Caco-2 (cell line): ENCODE data around the gene SRGAP3. TPM values are rescaled to one million over a fixed set of nuclear protein-coding genes. Genes with fewer than 3 reads are reported as not detected.
A peak's percentile ranks its signal among the peaks of the same experiment; 100 is the strongest.

Experiments
- BruUV-seq: library from RNA; stranded (reverse); fragments of 400-500 nt; replicated peaks from 2 replicates; lab custom pipeline; 2021; lab: Mats Ljungman, UMichigan
- CTCF ChIA-PET: fragments of 300-600 bp; sonication (Branson Sonifier 250); formaldehyde crosslinking; loops from one replicate; lab custom pipeline; 2022; ENCODE audit warnings: antibody characterized with exemption; lab: Charles Lee
- POLR2A ChIA-PET: fragments of 300-600 bp; sonication (Branson Sonifier 250); formaldehyde crosslinking; loops from one replicate; lab custom pipeline; 2022; ENCODE audit warnings: antibody characterized with exemption; lab: Charles Lee
- DNase-seq, 2 experiments: peaks; one replicate each; pipeline versions ENCODE4 v3.0.0 to v3.0.0-alpha.2; 2020 to 2022
- H3K27me3 ChIP-seq: replicated peaks from 2 replicates; pipeline ENCODE4 v1.6.0; 2011; ENCODE audit warnings: low read length; ENCODE audit not compliant: control insufficient read depth, insufficient read depth
- H3K36me3 ChIP-seq: 2 replicates; pipeline ENCODE4 v1.5.1; 2011; ENCODE audit warnings: low read length; ENCODE audit not compliant: control insufficient read depth, insufficient read depth
- H3K4me1 ChIP-seq: fragments of 250-450 bp; sonication (Bioruptor Pico); 2 replicates; pipeline ENCODE4 v1.5.1; 2020; ENCODE audit warnings: mild to moderate bottlenecking
- H3K4me3 ChIP-seq: 2 replicates; pipeline ENCODE4 v1.5.1; 2011; ENCODE audit warnings: low read depth, mild to moderate bottlenecking, control low read depth, low read length
- H3K9me3 ChIP-seq: fragments of 250-450 bp; sonication (Bioruptor Pico); 2 replicates; pipeline ENCODE4 v1.5.1; 2020; ENCODE audit warnings: mild to moderate bottlenecking, moderate library complexity
- H3K27ac Mint-ChIP-seq: one replicate; pipeline ENCODE4 v1.8.0; 2022; ENCODE audit warnings: mixed read lengths; ENCODE audit not compliant: unreplicated experiment
- H3K27me3 Mint-ChIP-seq: one replicate; pipeline ENCODE4 v1.8.0; 2022; ENCODE audit warnings: mixed read lengths; ENCODE audit not compliant: insufficient read depth, unreplicated experiment
- H3K36me3 Mint-ChIP-seq: one replicate; pipeline ENCODE4 v1.8.0; 2022; ENCODE audit warnings: mild to moderate bottlenecking, mixed read lengths; ENCODE audit not compliant: insufficient read depth, unreplicated experiment
- H3K4me1 Mint-ChIP-seq: one replicate; pipeline ENCODE4 v1.8.0; 2022; ENCODE audit warnings: low read depth, mixed read lengths; ENCODE audit not compliant: unreplicated experiment
- H3K4me3 Mint-ChIP-seq: one replicate; pipeline ENCODE4 v1.8.0; 2022; ENCODE audit warnings: mild to moderate bottlenecking, moderate library complexity, mixed read lengths; ENCODE audit not compliant: unreplicated experiment
- H3K9me3 Mint-ChIP-seq: one replicate; pipeline ENCODE4 v1.8.0; 2022; ENCODE audit warnings: mixed read lengths; ENCODE audit not compliant: unreplicated experiment
- CTCF ChIP-seq, 2 experiments: fragments of 200-600 bp in 1 of 2; IDR thresholded peaks; 1 replicate in 1 of 2; 2 replicates in 1 of 2; pipeline versions ENCODE4 v1.5.1 to v1.8.0; 2011 to 2022; ENCODE audit warnings: antibody characterized with exemption in 1 of 2, control low read depth in 1 of 2, inconsistent platforms in 1 of 2, low read depth in 1 of 2, low read length in 1 of 2, mild to moderate bottlenecking in 1 of 2, moderate library complexity in 1 of 2; ENCODE audit not compliant: insufficient read depth in 1 of 2, severe bottlenecking in 1 of 2, unreplicated experiment in 1 of 2
- intact Hi-C: fragments of 100-400 bp; cut with micrococcal nuclease; formaldehyde crosslinking; loops from one replicate; pipeline ENCODE4 v1.10.0; 2022; ENCODE audit not compliant: unreplicated experiment
- total RNA-seq: library from RNA; stranded (reverse); gene quantifications from 2 replicates; pipeline ENCODE4 v1.2.3, GENCODE V29; 2022

Gene SRGAP3
- total RNA-seq, 1 experiment from 2014 or later: 1.3 TPM

- no peak for TF ChIP-seq CTCF (IDR thresholded peaks at IDR 0.05; ENCODE audit: insufficient read depth in 1 of 2, low read depth in 1 of 2, low read length in 1 of 2, severe bottlenecking in 1 of 2, unreplicated experiment in 1 of 2)
- no peaks in the 10 kb centered on the region for H3K27me3 ChIP-seq
- H3K4me1 ChIP-seq: peaks cover 30% of the 10 kb centered on the region
- Mint-ChIP-seq H3K36me3 (peaks cover 10% of the 10 kb centered on the region), H3K9me3 (no peaks in the 10 kb centered on the region), H3K27ac (no peak overlapping the region), H3K4me3 (no peak overlapping the region), H3K4me1 (peaks cover 33% of the 10 kb centered on the region), H3K27me3 (no peaks in the 10 kb centered on the region)
- POLR2A ChIA-PET: no interaction called here
- no TSS peak for BruUV-seq
- DNase-seq: no peak
- H3K36me3 ChIP-seq: no peaks in the 10 kb centered on the region
- intact Hi-C loops: no loop called here
- CTCF ChIA-PET: interaction anchor here (0.6 kb wide), 2 partner anchors 22 to 169 kb away, joined by 4 to 5 read pairs; no protein-coding TSS in a partner anchor
- no peaks in the 10 kb centered on the region for H3K9me3 ChIP-seq
- no peak overlapping the region for H3K4me3 ChIP-seq
Measured at GRCh38 chr3:8966150-8966819, 283.2 kb downstream of the SRGAP3 start.

GRCh38 chr3:8964436-8965370, 284.7 kb downstream of the SRGAP3 start:
- Histone ChIP-seq H3K27me3 (no peaks in the 10 kb centered on the region), H3K9me3 (no peaks in the 10 kb centered on the region), H3K4me3 (no peak overlapping the region), H3K4me1 (peaks cover 30% of the 10 kb centered on the region), H3K36me3 (no peaks in the 10 kb centered on the region)
- BruUV-seq: no TSS peak
- Mint-ChIP-seq H3K36me3 (peaks cover 10% of the 10 kb centered on the region), H3K4me3 (peak overlapping the region; percentile 97), H3K27ac (peak overlapping the region; percentile 97), H3K9me3 (no peaks in the 10 kb centered on the region), H3K4me1 (peaks cover 33% of the 10 kb centered on the region), H3K27me3 (no peaks in the 10 kb centered on the region)
- intact Hi-C loops: no loop called here
- POLR2A ChIA-PET: interaction anchor here (0.5 kb wide), 1 partner anchor 23 kb away, joined by 3 read pairs; no protein-coding TSS in a partner anchor
- no peak for TF ChIP-seq CTCF (IDR thresholded peaks at IDR 0.05; ENCODE audit: insufficient read depth in 1 of 2, low read depth in 1 of 2, low read length in 1 of 2, severe bottlenecking in 1 of 2, unreplicated experiment in 1 of 2)
- DNase-seq: no peak
- CTCF ChIA-PET: interaction anchor here (1.4 kb wide), 1 partner anchor 338 kb away, joined by 4 read pairs; no protein-coding TSS in a partner anchor

DNA sequence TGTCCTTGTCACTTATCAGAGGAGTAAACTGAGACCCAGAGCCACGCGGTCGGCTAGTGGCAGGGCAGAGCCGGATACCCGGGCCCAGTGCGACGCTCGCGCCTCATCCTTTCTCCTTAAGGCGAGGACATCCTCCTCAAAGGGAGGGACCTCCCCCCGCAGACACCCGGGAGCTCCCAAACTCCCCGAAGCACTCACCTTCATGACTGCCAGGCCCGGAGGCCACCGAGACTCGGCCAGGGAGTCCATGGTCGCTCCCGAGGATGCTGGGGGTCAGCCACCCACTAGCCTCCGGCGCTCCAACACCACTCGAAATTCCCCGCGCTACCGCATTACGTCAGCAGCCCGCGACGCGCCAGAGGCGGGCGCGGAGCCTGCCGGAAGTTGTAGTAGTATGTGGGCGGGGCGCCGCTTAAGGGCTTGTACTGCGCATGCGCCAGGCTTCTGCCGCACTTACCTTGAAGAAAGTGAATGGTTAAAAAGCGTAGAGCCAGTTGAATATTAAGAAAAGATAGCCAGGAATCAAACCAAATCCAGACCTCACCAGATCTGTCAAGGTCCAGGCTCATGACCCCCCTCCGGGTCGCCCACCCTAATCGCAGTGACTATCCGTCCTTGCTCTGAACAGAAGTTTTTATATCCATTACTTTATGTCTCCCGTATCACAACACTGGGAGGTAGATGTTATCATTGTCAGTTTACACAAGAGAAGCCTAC, 286.2 kb downstream of the SRGAP3 start, which contains the start of gene RAD18:
Gene RAD18, minus strand, starts transcription at position 336 of the 717 bp plus-strand sequence. Its CDS starts 87 bp downstream, at position 249.
- CTCF ChIA-PET: no interaction called here
- DNase-seq: peak; percentile 93
- H3K27me3 Mint-ChIP-seq: no peaks in the 10 kb centered on the region
- no peaks in the 10 kb centered on the region for H3K9me3 Mint-ChIP-seq
- intact Hi-C loops: no loop called here
- POLR2A ChIA-PET: no interaction called here
- H3K36me3 Mint-ChIP-seq: peaks cover 19% of the 10 kb centered on the region
- peak within 1 kb of the TSS; percentile 97 for H3K27ac Mint-ChIP-seq
- Histone ChIP-seq H3K9me3 (no peaks in the 10 kb centered on the region), H3K36me3 (no peaks in the 10 kb centered on the region), H3K27me3 (no peaks in the 10 kb centered on the region), H3K4me1 (peaks cover 30% of the 10 kb centered on the region), H3K4me3 (peak within 1 kb of the TSS; percentile 85)
- peak within 1 kb of the TSS; percentile 97 for H3K4me3 Mint-ChIP-seq
- peaks cover 33% of the 10 kb centered on the region for H3K4me1 Mint-ChIP-seq
- no peak for TF ChIP-seq CTCF (IDR thresholded peaks at IDR 0.05; ENCODE audit: insufficient read depth in 1 of 2, low read depth in 1 of 2, low read length in 1 of 2, severe bottlenecking in 1 of 2, unreplicated experiment in 1 of 2)
- no TSS peak for BruUV-seq
